Measurements from ENCODE around the gene POLA1.

Gene POLA1

DNA sequence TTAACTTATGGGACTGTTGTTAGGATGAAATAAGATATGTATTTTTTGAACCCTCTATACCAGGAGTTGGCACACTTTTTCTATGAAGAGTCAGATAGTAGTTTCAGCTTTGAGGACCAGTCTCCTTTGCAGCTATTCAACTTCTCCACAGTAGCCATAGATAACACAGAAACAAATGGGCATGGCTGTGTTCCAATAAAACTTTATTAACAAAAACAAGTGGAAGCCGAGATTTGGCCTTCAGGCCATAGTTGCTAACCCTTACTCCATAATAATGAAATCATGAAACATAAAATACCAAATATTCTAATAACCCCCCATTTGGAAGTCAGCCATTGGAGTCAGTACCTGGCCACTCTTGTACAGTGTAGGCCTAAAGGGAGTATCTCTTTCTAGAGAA is 291.4 kb downstream of the POLA1 start:
- no peak for DNase-seq (ENCODE audit: low spot score)
- TF ChIP-seq, protein P1, sequence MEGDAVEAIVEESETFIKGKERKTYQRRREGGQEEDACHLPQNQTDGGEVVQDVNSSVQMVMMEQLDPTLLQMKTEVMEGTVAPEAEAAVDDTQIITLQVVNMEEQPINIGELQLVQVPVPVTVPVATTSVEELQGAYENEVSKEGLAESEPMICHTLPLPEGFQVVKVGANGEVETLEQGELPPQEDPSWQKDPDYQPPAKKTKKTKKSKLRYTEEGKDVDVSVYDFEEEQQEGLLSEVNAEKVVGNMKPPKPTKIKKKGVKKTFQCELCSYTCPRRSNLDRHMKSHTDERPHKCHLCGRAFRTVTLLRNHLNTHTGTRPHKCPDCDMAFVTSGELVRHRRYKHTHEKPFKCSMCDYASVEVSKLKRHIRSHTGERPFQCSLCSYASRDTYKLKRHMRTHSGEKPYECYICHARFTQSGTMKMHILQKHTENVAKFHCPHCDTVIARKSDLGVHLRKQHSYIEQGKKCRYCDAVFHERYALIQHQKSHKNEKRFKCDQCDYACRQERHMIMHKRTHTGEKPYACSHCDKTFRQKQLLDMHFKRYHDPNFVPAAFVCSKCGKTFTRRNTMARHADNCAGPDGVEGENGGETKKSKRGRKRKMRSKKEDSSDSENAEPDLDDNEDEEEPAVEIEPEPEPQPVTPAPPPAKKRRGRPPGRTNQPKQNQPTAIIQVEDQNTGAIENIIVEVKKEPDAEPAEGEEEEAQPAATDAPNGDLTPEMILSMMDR (IDR thresholded peaks at IDR 0.05; ENCODE audit: extremely low read depth, missing control alignments), result no peak

DNA sequence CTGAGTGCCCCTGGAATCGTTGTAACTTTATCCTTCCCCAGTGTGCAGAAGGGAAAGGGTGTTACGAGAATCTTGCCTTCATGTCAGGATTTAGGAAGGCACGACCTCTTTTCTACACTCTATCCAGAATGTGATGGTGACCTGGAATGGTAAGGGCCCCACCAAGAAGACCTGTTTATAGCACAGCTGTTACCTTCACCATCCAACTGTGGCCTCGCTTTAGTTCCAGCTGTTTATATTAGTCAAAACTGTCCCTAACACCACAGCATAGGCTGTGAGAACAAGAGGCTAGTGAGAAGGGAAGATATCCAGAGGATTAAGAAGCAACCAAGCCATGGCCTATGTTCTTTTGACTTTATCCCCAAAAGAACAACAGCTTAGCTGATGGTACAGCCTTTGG is 294.0 kb downstream of the POLA1 start:
- DNase-seq (ENCODE audit: low spot score), result no peak
- TF ChIP-seq, protein P1 (IDR thresholded peaks at IDR 0.05; ENCODE audit: extremely low read depth, missing control alignments), result no peak

DNA sequence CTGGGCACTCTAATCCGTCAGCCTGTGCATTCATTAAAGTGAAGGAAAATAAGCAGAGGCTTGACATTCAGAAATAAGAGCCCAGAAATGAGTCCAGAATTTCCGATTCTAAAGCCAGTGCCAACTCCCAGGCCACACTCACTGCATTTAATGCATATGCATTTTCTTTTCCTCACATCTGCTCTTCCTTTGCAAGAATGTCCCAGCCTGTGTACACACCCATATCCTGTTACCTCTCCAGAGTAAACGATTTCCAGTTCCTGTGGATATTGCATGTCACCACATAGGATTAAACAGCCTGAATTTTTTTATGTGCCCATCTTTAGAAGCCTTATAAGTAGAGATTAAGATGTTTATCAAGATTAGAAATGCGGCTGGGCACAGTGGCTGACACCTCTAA is 294.6 kb downstream of the POLA1 start:
- no peak for DNase-seq (ENCODE audit: low spot score)
- TF ChIP-seq, protein P1 (IDR thresholded peaks at IDR 0.05; ENCODE audit: extremely low read depth, missing control alignments), result no peak

DNA sequence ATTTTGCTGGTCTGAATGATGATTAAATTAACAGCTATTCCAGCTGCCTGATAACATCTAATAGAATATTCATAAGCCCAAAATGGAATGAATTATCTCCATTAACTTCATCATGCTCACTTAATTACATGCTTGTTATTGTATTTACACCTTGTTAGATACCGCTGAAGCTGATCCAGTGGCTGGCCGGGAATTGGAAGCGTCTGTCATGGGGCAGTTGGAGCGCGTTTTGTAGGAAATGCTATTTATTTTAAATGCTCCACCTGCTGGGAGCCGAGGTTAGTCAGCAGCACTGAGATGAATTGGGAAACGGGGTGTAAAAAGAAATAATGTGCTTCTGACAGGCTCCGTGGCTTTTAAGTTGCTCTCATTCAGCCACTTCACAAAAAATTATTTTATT is 296.8 kb downstream of the POLA1 start:
- TF ChIP-seq, protein P1 (IDR thresholded peaks at IDR 0.05; ENCODE audit: extremely low read depth, missing control alignments), result no peak
- no peak for DNase-seq (ENCODE audit: low spot score)

DNA sequence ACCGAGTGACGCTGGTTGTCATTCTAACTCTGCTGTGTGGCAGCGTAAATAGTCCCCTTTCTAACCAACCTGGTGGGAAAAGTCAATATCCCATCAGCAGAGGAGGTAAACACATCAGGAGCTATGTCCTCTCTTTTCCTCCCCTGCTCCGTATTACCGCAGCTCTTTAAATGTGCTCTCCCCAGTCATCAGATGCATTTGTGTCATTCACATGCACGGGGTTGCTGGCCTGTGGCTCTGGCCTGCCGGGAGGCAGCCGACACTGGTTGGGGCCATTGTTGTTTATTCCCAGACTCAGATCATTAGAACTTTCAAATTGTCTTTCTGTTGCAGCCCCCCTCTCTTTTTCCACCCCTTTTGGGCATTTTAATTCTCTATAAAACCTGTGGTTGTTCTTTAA is 300.2 kb downstream of the POLA1 start:
- TF ChIP-seq, protein P1 (IDR thresholded peaks at IDR 0.05; ENCODE audit: extremely low read depth, missing control alignments), result no peak
- DNase-seq (ENCODE audit: low spot score), result no peak

DNA sequence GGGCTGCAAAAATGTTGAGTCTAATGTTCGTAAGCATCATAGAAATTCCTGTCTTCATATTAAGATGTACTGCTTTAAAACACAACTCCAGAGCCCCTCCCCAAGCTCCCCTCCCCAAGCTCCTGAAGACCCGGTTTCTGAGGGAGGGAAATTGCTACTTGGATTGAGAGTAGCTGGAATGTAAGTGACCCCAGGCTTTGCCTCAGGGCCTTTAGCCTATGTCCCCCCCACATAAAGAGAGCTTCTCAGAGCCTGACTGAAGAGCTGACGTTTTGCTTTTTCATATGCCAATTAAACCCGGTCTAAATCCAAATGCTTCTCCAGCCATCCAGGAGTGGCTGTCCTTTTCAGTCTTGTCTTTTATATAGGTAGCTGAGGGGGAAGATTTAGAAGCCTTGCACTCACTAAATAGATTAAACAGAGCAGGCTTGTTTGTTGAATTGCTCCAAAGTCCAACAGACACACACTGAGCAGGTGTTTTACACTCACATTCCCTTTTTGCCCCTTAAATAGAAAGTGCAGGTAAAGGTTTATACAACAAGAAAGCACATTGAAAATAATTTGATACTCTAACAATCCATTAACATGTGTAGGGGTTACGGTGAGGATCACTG is 302.5 kb downstream of the POLA1 start:
- DNase-seq (ENCODE audit: low spot score), result no peak
- TF ChIP-seq, protein P1 (IDR thresholded peaks at IDR 0.05; ENCODE audit: extremely low read depth, missing control alignments), result no peak

DNA sequence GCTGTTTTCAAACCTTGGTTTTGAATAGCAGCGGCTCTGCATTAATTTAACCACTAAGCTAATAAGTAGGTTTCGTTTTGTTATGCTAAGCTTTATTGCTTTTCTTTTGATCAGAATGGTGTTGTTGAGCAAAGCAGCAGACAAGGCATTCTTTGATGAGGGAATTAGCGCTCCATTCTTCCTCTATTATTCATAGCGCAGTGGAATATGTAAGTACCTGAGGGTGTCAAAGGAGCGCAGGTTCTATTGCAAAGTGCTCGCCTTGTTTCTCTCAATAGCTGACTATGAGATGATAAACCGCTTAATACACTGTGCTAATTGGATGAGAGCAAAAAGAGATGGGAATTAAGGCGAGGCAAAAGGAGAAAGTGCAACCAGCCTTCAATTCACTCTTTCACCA is 305.8 kb downstream of the POLA1 start:
- TF ChIP-seq, protein P1 (IDR thresholded peaks at IDR 0.05; ENCODE audit: extremely low read depth, missing control alignments), result no peak
- DNase-seq (ENCODE audit: low spot score), result no peak

All from GM20000 (cell line).